HepG2 (cell line): Measurements from ENCODE around the gene PSMA7. TPM values are rescaled to one million over a fixed set of nuclear protein-coding genes. Genes with fewer than 3 reads are reported as not detected.
A peak's percentile ranks its signal among the peaks of the same experiment; 100 is the strongest.

Source experiments
- HIVEP1 ChIP-seq: sonication (generic); formaldehyde crosslinking; IDR thresholded peaks from 2 replicates; pipeline ENCODE4 v1.4.0; 2020; ENCODE audit warnings: mild to moderate bottlenecking, missing genetic modification reagents
- HNRNPH1 ChIP-seq: fragments of 200-400 bp; formaldehyde crosslinking; optimal IDR thresholded peaks from 2 replicates; pipeline ENCODE3; 2017; ENCODE audit warnings: mild to moderate bottlenecking, low read depth, low read length
- JUND ChIP-seq: sonication (generic); formaldehyde crosslinking; IDR thresholded peaks from 2 replicates; pipeline ENCODE4 v1.8.0; 2022; ENCODE audit warnings: mild to moderate bottlenecking, missing genetic modification reagents
- MLLT10 ChIP-seq: sonication (generic); formaldehyde crosslinking; IDR thresholded peaks from 2 replicates; pipeline ENCODE4 v1.4.0; 2020; ENCODE audit warnings: missing genetic modification reagents
- MXD4 ChIP-seq: IDR thresholded peaks from 2 replicates; pipeline ENCODE4 v1.6.1; 2016; ENCODE audit warnings: mild to moderate bottlenecking, missing biosample characterization, missing genetic modification reagents
- NRL ChIP-seq: sonication (generic); formaldehyde crosslinking; IDR thresholded peaks from 2 replicates; pipeline ENCODE4 v1.5.0; 2020; ENCODE audit warnings: missing genetic modification reagents, mild to moderate bottlenecking, moderate library complexity, borderline replicate concordance
- SIN3B ChIP-seq: fragments of 150-350 bp; IDR thresholded peaks from 2 replicates; pipeline ENCODE4 v1.6.1; 2014; ENCODE audit warnings: low read length
- SMAD3 ChIP-seq: sonication (generic); formaldehyde crosslinking; IDR thresholded peaks from 2 replicates; pipeline ENCODE4 v1.4.0; 2020; ENCODE audit warnings: missing genetic modification reagents
- ZFAT ChIP-seq: sonication (generic); formaldehyde crosslinking; conservative IDR thresholded peaks from 2 replicates; pipeline ENCODE4 v1.8.1; 2023; ENCODE audit warnings: missing genetic modification reagents, inconsistent platforms
- ZNF331 ChIP-seq: sonication (generic); formaldehyde crosslinking; IDR thresholded peaks from 2 replicates; pipeline ENCODE4 v1.4.0; 2020; ENCODE audit warnings: missing genetic modification reagents
- ZNF749 ChIP-seq: sonication (generic); formaldehyde crosslinking; IDR thresholded peaks from 2 replicates; pipeline ENCODE4 v1.8.0; 2022; ENCODE audit warnings: mild to moderate bottlenecking, missing genetic modification reagents, moderate library complexity, borderline replicate concordance
- ZSCAN20 ChIP-seq: sonication (generic); formaldehyde crosslinking; IDR thresholded peaks from 2 replicates; pipeline ENCODE4 v1.4.0; 2020; ENCODE audit warnings: missing genetic modification reagents, mild to moderate bottlenecking, borderline replicate concordance
- polyA plus RNA-seq, 8 experiments: library from polyadenylated mRNA; depleted of rRNA in 3 of 8; stranded (reverse) in 7 of 8; unstranded in 1 of 8; fragments of >200 nt; fragmentation: Illumina TruSeq in 4 of 8; extraction: Trizol in 4 of 8; gene quantifications; 2 replicates each; pipeline versions ENCODE4 v1.2.1 to v1.2.3, GENCODE V29; 2011 to 2016; ENCODE audit warnings: low read depth in 4 of 8, missing spikeins in 1 of 8, mixed read lengths in 1 of 8; ENCODE audit not compliant: insufficient read depth in 1 of 8
- total RNA-seq, 5 experiments: library from RNA; depleted of rRNA; stranded (reverse); fragments of >200 nt; fragmentation: Illumina TruSeq; extraction: Trizol; gene quantifications; 2 replicates each; pipeline ENCODE4 v1.2.3, GENCODE V29; 2016; ENCODE audit warnings: low read depth in 1 of 5
- TF ChIP-seq, protein P1 (sequence below): sonication (generic); formaldehyde crosslinking; IDR thresholded peaks from 2 replicates; pipeline ENCODE4 v1.5.1; 2020; ENCODE audit warnings: mild to moderate bottlenecking, missing genetic modification reagents, moderate library complexity
- TF ChIP-seq, protein P2 (sequence below): sonication (generic); formaldehyde crosslinking; IDR thresholded peaks from 2 replicates; pipeline ENCODE4 v1.5.0; 2020; ENCODE audit warnings: missing genetic modification reagents
- TF ChIP-seq, protein P3 (sequence below): sonication (generic); formaldehyde crosslinking; IDR thresholded peaks from 2 replicates; pipeline ENCODE4 v1.4.0; 2020; ENCODE audit warnings: low read depth, mild to moderate bottlenecking, missing genetic modification reagents
- TF ChIP-seq, protein P4 (sequence below): sonication (generic); formaldehyde crosslinking; IDR thresholded peaks from 2 replicates; pipeline ENCODE4 v1.5.0; 2020; ENCODE audit warnings: missing genetic modification reagents, mild to moderate bottlenecking, borderline replicate concordance
- TF ChIP-seq, protein P5 (sequence below): sonication (generic); formaldehyde crosslinking; IDR thresholded peaks from 2 replicates; pipeline ENCODE4 v1.4.0; 2020; ENCODE audit warnings: mild to moderate bottlenecking, missing genetic modification reagents

Gene PSMA7
- total and polyA plus RNA-seq, 2 of the 13 experiments (the other 11 are each of a cell fraction or from before 2014, with no cell fraction given): 531 to 631 TPM

DNA sequence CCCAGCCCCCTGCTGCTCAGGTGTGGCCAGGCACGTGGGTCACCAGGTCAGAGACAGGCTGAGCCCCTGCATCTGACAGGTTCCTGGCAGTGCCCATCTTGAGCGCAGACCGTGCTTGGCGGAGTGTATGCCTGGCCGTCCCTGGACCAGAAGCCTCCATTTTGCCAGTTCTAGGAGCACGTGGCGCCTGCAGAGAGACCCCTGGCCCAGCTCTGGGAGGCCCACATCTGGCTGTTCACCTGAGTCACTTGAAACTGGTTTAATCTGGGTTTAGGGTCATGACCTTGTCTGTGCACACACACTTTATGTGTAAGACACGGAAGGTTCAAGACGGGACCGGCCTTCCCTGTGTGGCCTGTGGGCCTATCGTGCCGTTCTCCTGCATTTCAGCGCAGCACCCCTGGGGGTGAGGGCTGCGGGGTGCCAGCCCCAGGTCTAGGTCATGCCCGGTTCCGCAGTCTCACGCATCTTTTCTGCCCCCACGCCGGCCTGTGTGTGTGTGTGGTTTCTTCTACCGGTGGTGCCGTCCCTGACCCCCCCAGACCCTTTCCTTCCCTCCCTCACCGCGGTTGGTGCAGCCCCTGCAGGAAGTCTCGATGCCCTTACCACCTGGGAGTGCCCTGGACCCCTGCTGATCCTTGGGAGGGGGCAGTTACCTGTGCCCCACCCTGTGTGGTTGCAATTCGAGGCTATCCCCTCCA lies 14.3 kb upstream of the PSMA7 start (continued):
- TF ChIP-seq, protein P1, sequence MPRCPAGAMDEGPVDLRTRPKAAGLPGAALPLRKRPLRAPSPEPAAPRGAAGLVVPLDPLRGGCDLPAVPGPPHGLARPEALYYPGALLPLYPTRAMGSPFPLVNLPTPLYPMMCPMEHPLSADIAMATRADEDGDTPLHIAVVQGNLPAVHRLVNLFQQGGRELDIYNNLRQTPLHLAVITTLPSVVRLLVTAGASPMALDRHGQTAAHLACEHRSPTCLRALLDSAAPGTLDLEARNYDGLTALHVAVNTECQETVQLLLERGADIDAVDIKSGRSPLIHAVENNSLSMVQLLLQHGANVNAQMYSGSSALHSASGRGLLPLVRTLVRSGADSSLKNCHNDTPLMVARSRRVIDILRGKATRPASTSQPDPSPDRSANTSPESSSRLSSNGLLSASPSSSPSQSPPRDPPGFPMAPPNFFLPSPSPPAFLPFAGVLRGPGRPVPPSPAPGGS (CRISPR knock-in tag): 0 out of 2 replicates have a peak, but pooled peaks have one; percentile 15
- TF ChIP-seq MXD4 (CRISPR knock-in tag) (no peak), ZSCAN20 (CRISPR knock-in tag) (no peak), MLLT10 (CRISPR knock-in tag) (no peak), SIN3B (no peak), ZFAT (CRISPR knock-in tag) (no peak), HIVEP1 (CRISPR knock-in tag) (0 out of 2 replicates have a peak, but pooled peaks have one; percentile 17), HNRNPH1 (no peak), ZNF331 (CRISPR knock-in tag) (no peak), NRL (CRISPR knock-in tag) (no peak), ZNF749 (CRISPR knock-in tag) (no peak), SMAD3 (CRISPR knock-in tag) (no peak), JUND (no peak)
- TF ChIP-seq, protein P2, sequence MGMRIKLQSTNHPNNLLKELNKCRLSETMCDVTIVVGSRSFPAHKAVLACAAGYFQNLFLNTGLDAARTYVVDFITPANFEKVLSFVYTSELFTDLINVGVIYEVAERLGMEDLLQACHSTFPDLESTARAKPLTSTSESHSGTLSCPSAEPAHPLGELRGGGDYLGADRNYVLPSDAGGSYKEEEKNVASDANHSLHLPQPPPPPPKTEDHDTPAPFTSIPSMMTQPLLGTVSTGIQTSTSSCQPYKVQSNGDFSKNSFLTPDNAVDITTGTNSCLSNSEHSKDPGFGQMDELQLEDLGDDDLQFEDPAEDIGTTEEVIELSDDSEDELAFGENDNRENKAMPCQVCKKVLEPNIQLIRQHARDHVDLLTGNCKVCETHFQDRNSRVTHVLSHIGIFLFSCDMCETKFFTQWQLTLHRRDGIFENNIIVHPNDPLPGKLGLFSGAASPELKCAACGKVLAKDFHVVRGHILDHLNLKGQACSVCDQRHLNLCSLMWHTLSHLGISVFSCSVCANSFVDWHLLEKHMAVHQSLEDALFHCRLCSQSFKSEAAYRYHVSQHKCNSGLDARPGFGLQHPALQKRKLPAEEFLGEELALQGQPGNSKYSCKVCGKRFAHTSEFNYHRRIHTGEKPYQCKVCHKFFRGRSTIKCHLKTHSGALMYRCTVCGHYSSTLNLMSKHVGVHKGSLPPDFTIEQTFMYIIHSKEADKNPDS (CRISPR knock-in tag): no peak
- TF ChIP-seq, protein P3, sequence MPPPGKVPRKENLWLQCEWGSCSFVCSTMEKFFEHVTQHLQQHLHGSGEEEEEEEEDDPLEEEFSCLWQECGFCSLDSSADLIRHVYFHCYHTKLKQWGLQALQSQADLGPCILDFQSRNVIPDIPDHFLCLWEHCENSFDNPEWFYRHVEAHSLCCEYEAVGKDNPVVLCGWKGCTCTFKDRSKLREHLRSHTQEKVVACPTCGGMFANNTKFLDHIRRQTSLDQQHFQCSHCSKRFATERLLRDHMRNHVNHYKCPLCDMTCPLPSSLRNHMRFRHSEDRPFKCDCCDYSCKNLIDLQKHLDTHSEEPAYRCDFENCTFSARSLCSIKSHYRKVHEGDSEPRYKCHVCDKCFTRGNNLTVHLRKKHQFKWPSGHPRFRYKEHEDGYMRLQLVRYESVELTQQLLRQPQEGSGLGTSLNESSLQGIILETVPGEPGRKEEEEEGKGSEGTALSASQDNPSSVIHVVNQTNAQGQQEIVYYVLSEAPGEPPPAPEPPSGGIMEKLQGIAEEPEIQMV (CRISPR knock-in tag): no peak
- TF ChIP-seq, protein P4, sequence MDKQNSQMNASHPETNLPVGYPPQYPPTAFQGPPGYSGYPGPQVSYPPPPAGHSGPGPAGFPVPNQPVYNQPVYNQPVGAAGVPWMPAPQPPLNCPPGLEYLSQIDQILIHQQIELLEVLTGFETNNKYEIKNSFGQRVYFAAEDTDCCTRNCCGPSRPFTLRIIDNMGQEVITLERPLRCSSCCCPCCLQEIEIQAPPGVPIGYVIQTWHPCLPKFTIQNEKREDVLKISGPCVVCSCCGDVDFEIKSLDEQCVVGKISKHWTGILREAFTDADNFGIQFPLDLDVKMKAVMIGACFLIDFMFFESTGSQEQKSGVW (CRISPR knock-in tag): no peak
- TF ChIP-seq, protein P5, sequence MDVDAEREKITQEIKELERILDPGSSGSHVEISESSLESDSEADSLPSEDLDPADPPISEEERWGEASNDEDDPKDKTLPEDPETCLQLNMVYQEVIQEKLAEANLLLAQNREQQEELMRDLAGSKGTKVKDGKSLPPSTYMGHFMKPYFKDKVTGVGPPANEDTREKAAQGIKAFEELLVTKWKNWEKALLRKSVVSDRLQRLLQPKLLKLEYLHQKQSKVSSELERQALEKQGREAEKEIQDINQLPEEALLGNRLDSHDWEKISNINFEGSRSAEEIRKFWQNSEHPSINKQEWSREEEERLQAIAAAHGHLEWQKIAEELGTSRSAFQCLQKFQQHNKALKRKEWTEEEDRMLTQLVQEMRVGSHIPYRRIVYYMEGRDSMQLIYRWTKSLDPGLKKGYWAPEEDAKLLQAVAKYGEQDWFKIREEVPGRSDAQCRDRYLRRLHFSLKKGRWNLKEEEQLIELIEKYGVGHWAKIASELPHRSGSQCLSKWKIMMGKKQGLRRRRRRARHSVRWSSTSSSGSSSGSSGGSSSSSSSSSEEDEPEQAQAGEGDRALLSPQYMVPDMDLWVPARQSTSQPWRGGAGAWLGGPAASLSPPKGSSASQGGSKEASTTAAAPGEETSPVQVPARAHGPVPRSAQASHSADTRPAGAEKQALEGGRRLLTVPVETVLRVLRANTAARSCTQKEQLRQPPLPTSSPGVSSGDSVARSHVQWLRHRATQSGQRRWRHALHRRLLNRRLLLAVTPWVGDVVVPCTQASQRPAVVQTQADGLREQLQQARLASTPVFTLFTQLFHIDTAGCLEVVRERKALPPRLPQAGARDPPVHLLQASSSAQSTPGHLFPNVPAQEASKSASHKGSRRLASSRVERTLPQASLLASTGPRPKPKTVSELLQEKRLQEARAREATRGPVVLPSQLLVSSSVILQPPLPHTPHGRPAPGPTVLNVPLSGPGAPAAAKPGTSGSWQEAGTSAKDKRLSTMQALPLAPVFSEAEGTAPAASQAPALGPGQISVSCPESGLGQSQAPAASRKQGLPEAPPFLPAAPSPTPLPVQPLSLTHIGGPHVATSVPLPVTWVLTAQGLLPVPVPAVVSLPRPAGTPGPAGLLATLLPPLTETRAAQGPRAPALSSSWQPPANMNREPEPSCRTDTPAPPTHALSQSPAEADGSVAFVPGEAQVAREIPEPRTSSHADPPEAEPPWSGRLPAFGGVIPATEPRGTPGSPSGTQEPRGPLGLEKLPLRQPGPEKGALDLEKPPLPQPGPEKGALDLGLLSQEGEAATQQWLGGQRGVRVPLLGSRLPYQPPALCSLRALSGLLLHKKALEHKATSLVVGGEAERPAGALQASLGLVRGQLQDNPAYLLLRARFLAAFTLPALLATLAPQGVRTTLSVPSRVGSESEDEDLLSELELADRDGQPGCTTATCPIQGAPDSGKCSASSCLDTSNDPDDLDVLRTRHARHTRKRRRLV: no peak
